Measurements from ENCODE around the gene FEZF1.

FEZF1 gene

GRCh38 chr7:122268101-122268500 is 36.4 kb downstream of the FEZF1 start:
- no peak for DNase-seq

- DNase-seq: no peak
Observed at GRCh38 chr7:122262246-122262645, 42.3 kb downstream of the FEZF1 start.

DNA sequence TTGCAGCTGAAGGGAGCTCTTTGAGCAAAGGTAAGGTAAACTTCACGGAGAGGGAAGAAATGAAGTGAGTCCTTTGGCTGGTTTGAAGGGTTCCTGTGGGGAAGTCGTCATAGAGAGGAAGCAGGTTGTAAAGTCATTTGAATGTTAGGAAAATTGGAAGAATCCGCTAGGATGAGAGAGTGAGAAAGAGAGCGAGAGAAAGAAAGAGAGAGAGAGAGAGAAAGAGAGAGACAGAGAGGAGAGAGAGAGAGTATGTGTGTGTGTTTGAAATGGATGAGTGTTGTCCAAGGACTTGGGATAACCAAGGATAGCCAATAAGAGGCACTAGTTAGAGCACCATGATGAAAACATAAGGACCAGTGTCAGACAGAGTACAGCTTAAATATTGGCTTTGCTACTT is 43.1 kb downstream of the FEZF1 start:
- DNase-seq: no peak

- DNase-seq: no peak
Observed at GRCh38 chr7:122261016-122261415, 43.5 kb downstream of the FEZF1 start.

DNA sequence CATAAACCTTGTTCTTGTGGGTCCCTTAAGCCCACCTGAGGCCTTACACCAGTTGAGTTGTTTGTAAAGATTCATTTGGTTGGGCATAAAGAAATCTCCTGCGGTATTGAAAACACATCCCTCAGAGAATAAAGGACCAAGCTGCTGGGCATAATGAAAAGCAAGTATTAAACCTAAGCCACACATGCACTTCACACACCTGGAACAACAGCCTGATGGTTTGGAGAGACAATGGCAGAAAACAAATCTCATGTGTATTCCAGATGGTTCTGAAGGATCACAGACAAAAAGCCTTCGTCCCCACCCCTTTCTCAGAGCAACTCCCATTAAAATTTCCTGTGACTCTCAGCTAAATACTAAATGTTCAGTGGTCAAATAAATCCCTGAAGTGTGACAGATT is 44.2 kb downstream of the FEZF1 start:
- no peak for DNase-seq

GRCh38 chr7:122258971-122259370 is 45.6 kb downstream of the FEZF1 start:
- DNase-seq: no peak

GRCh38 chr7:122257056-122257455 is 47.5 kb downstream of the FEZF1 start:
- DNase-seq: no peak

DNA sequence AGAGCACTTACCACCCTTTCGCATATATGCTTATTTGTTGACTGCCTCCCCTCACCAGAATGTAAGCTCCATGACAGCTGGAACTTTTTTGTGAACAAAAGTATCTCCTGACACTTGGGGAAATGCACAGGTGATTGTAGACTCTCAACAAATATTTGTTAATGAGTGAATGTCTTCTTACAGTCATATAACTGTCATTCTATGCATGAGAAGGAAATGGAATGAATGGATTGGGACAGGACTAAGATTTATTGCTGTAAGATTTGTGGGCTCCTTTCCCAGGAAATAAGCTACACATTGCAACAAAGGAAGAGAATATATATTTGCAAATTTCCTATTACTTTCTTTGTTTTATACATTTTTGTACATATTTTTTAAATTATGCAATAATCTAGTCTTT is 48.5 kb downstream of the FEZF1 start:
- no peak for DNase-seq

DNA sequence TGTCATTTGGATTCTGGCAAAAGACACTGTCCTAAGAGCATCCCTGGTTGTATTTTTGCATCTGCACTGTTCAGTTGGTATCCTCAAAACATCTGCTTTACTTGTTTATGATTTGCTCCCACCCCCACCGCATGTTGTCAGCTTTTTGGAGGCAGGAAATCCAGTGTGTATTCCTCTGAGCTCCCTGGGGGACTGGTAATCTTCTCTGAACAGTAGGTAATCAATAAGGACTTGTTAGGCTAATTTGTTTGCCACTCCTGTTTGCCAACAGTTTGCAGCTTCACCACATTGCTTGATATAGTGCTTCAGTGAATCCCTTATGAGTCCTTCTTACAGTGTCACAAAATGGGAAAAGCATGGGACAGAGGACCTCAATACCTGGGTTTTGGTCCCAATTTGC is 49.1 kb downstream of the FEZF1 start:
- no peak for DNase-seq
